ENCODE measurements around the gene REP15.
A peak's percentile ranks its signal among the peaks of the same experiment; 100 is the strongest.

The REP15 gene

GRCh38 chr12:27710592-27711316, 14.5 kb downstream of the REP15 start, which contains the start of gene MRPS35:
MRPS35 (plus strand) TSS chr12:27710832; CDS start chr12:27710844, 12 bp downstream.
- in situ Hi-C loops (cut with HindIII; ENCODE audit: low pct_ligation_motif_present, low sequenced_read_pairs) = no loop called here
- DNase-seq = peak; percentile 92
- TF ChIP-seq, protein P1, sequence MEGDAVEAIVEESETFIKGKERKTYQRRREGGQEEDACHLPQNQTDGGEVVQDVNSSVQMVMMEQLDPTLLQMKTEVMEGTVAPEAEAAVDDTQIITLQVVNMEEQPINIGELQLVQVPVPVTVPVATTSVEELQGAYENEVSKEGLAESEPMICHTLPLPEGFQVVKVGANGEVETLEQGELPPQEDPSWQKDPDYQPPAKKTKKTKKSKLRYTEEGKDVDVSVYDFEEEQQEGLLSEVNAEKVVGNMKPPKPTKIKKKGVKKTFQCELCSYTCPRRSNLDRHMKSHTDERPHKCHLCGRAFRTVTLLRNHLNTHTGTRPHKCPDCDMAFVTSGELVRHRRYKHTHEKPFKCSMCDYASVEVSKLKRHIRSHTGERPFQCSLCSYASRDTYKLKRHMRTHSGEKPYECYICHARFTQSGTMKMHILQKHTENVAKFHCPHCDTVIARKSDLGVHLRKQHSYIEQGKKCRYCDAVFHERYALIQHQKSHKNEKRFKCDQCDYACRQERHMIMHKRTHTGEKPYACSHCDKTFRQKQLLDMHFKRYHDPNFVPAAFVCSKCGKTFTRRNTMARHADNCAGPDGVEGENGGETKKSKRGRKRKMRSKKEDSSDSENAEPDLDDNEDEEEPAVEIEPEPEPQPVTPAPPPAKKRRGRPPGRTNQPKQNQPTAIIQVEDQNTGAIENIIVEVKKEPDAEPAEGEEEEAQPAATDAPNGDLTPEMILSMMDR (IDR thresholded peaks at IDR 0.05; ENCODE audit: low read depth, low read length, missing control alignments) = peak; percentile 17
- Histone ChIP-seq H3K36me3 (replicated peaks) (peaks cover 6% of the 10 kb centered on the region), H3K27ac (peak within 1 kb of the TSS; percentile 83), H3K27me3 (replicated peaks) (no peaks in the 10 kb centered on the region), H3K4me3 (ENCODE audit: low read depth, low read length) (peak within 1 kb of the TSS; percentile 100)

DNA sequence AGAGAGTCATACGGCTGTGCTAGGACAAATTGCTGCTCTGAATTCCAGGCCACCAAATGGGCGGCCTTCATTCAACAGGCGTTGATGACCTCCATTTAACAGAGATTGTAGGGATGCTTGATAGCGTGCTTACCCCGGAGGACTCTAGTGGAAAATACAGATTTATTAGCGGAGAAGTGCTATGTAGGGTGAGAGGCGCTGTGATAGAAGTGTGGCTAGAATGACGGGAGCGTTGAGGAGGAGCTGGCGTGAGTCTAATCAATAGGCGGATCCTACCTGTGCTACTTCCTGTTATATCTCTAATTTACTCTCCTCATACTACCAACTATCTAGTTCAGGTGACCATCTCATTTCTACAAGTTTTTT, 15.1 kb downstream of the REP15 start:
- peak overlapping the region; percentile 100 for H3K4me3 ChIP-seq (ENCODE audit: low read depth, low read length)
- TF ChIP-seq, protein P1 (IDR thresholded peaks at IDR 0.05; ENCODE audit: low read depth, low read length, missing control alignments) = no peak
- peak overlapping the region; percentile 83 for H3K27ac ChIP-seq
- peak; percentile 5 for DNase-seq
- H3K36me3 ChIP-seq (replicated peaks) = peaks cover 8% of the 10 kb centered on the region
- no peaks in the 10 kb centered on the region for H3K27me3 ChIP-seq (replicated peaks)
- in situ Hi-C loops (cut with HindIII; ENCODE audit: low pct_ligation_motif_present, low sequenced_read_pairs) = no loop called here

DNA sequence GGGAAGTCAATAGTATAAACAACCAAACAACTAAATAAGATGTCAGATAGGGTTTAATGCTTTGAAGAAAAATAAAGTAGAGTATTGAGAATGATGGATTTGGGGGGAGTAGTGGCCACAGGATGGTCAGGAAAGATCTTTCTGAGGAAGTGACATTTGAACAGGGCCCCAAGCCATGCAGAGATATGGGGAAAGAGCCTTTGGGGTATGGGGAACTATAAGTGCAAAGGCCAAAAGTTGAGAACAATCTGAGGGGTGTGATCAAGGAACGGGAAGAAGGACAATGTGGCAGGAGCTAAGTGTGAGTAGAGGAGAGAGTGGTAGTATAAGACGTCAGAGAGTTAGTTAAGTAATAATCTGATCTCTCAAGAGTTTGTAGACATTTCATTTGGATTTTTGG, 15.7 kb downstream of the REP15 start:
- Histone ChIP-seq H3K27ac (no peak overlapping the region), H3K4me3 (ENCODE audit: low read depth, low read length) (peak overlapping the region; percentile 100), H3K36me3 (replicated peaks) (peaks cover 15% of the 10 kb centered on the region), H3K27me3 (replicated peaks) (no peaks in the 10 kb centered on the region)
- in situ Hi-C loops (cut with HindIII; ENCODE audit: low pct_ligation_motif_present, low sequenced_read_pairs) = no loop called here
- DNase-seq = no peak
- TF ChIP-seq, protein P1 (IDR thresholded peaks at IDR 0.05; ENCODE audit: low read depth, low read length, missing control alignments) = no peak

- in situ Hi-C loops (cut with HindIII; ENCODE audit: low pct_ligation_motif_present, low sequenced_read_pairs) = no loop called here
- TF ChIP-seq, protein P1 (IDR thresholded peaks at IDR 0.05; ENCODE audit: low read depth, low read length, missing control alignments) = no peak
- H3K27me3 ChIP-seq (replicated peaks) = no peaks in the 10 kb centered on the region
- H3K4me3 ChIP-seq (ENCODE audit: low read depth, low read length) = no peak overlapping the region
- peaks cover 20% of the 10 kb centered on the region for H3K36me3 ChIP-seq (replicated peaks)
- no peak overlapping the region for H3K27ac ChIP-seq
- DNase-seq = no peak
Observed at GRCh38 chr12:27723212-27723611, 27.0 kb downstream of the REP15 start.

GRCh38 chr12:27730097-27730588, 33.9 kb downstream of the REP15 start:
- Histone ChIP-seq H3K4me3 (ENCODE audit: low read depth, low read length) (no peak overlapping the region), H3K27me3 (replicated peaks) (no peaks in the 10 kb centered on the region), H3K27ac (no peak overlapping the region), H3K36me3 (replicated peaks) (peaks cover 7% of the 10 kb centered on the region)
- DNase-seq = no peak
- TF ChIP-seq, protein P1 (IDR thresholded peaks at IDR 0.05; ENCODE audit: low read depth, low read length, missing control alignments) = no peak
- in situ Hi-C loops (cut with HindIII; ENCODE audit: low pct_ligation_motif_present, low sequenced_read_pairs) = no loop called here
